ENCODE data around the gene TALDO1.
A peak's percentile ranks its signal among the peaks of the same experiment; 100 is the strongest.

TALDO1 gene

GRCh38 chr11:706957-707816, 40.1 kb upstream of the TALDO1 start:
- H3K4me3 ChIP-seq (ENCODE audit: low read length): peak overlapping the region; percentile 73
- no peak for DNase-seq (ENCODE audit: low read depth)
- TF ChIP-seq CTCF (conservative IDR thresholded peaks at IDR 0.05; ENCODE audit: low read depth, low read length): peak; percentile 36

GRCh38 chr11:707817-708420, 39.3 kb upstream of the TALDO1 start:
- no peak for DNase-seq (ENCODE audit: low read depth)
- H3K4me3 ChIP-seq (ENCODE audit: low read length): no peak overlapping the region
- TF ChIP-seq CTCF (conservative IDR thresholded peaks at IDR 0.05; ENCODE audit: low read depth, low read length): no peak

- no peak overlapping the region for H3K4me3 ChIP-seq (ENCODE audit: low read length)
- TF ChIP-seq CTCF (conservative IDR thresholded peaks at IDR 0.05; ENCODE audit: low read depth, low read length): no peak
- no peak for DNase-seq (ENCODE audit: low read depth)
Measured at GRCh38 chr11:708511-708910, 38.8 kb upstream of the TALDO1 start.

GRCh38 chr11:709109-709997, 37.9 kb upstream of the TALDO1 start:
- H3K4me3 ChIP-seq (ENCODE audit: low read length): no peak overlapping the region
- TF ChIP-seq CTCF (conservative IDR thresholded peaks at IDR 0.05; ENCODE audit: low read depth, low read length): no peak
- no peak for DNase-seq (ENCODE audit: low read depth)

- no peak for DNase-seq (ENCODE audit: low read depth)
- no peak for TF ChIP-seq CTCF (conservative IDR thresholded peaks at IDR 0.05; ENCODE audit: low read depth, low read length)
- no peak overlapping the region for H3K4me3 ChIP-seq (ENCODE audit: low read length)
Measured at GRCh38 chr11:714436-714835, 32.8 kb upstream of the TALDO1 start.

- no peak overlapping the region for H3K4me3 ChIP-seq (ENCODE audit: low read length)
- DNase-seq (ENCODE audit: low read depth): no peak
- no peak for TF ChIP-seq CTCF (conservative IDR thresholded peaks at IDR 0.05; ENCODE audit: low read depth, low read length)
Measured at GRCh38 chr11:719214-720016, 27.8 kb upstream of the TALDO1 start.
